ENCODE measurements around the gene TRRAP. TPM values are rescaled to one million over a fixed set of nuclear protein-coding genes. Genes with fewer than 3 reads are reported as not detected.
A peak's percentile ranks its signal among the peaks of the same experiment; 100 is the strongest.

TRRAP gene
- total RNA-seq, 1 donor from 2014 or later: 30.4 TPM

- Mint-ChIP-seq H3K27ac (ENCODE audit: unreplicated experiment) (no peak overlapping the region), H3K4me3 (ENCODE audit: unreplicated experiment) (no peak overlapping the region), H3K9me3 (ENCODE audit: low read depth) (no peaks in the 10 kb centered on the region), H3K4me1 (ENCODE audit: low read depth) (peaks cover 41% of the 10 kb centered on the region), H3K36me3 (ENCODE audit: low read depth) (peaks cover 3% of the 10 kb centered on the region), H3K27me3 (ENCODE audit: low read depth) (no peaks in the 10 kb centered on the region)
- no peak for TF ChIP-seq CTCF (IDR thresholded peaks at IDR 0.05)
- DNase-seq (ENCODE audit: low spot score): no peak
Observed at GRCh38 chr7:98862716-98863420, 15.5 kb upstream of the TRRAP start.

GRCh38 chr7:98863601-98864000, 14.7 kb upstream of the TRRAP start:
- peaks cover 47% of the 10 kb centered on the region for H3K4me1 Mint-ChIP-seq (ENCODE audit: low read depth)
- H3K36me3 Mint-ChIP-seq (ENCODE audit: low read depth): peaks cover 3% of the 10 kb centered on the region
- no peaks in the 10 kb centered on the region for H3K27me3 Mint-ChIP-seq (ENCODE audit: low read depth)
- no peaks in the 10 kb centered on the region for H3K9me3 Mint-ChIP-seq (ENCODE audit: low read depth)
- no peak for DNase-seq (ENCODE audit: low spot score)
- no peak overlapping the region for H3K27ac Mint-ChIP-seq (ENCODE audit: unreplicated experiment)
- H3K4me3 Mint-ChIP-seq (ENCODE audit: unreplicated experiment): no peak overlapping the region
- TF ChIP-seq CTCF (IDR thresholded peaks at IDR 0.05): no peak

- peak; percentile 65 for DNase-seq (ENCODE audit: low spot score)
- H3K9me3 Mint-ChIP-seq (ENCODE audit: low read depth): no peaks in the 10 kb centered on the region
- peak overlapping the region; percentile 90 for H3K27ac Mint-ChIP-seq (ENCODE audit: unreplicated experiment)
- no peak overlapping the region for H3K4me3 Mint-ChIP-seq (ENCODE audit: unreplicated experiment)
- TF ChIP-seq CTCF (IDR thresholded peaks at IDR 0.05): no peak
- no peaks in the 10 kb centered on the region for H3K27me3 Mint-ChIP-seq (ENCODE audit: low read depth)
- H3K36me3 Mint-ChIP-seq (ENCODE audit: low read depth): peaks cover 2% of the 10 kb centered on the region
- H3K4me1 Mint-ChIP-seq (ENCODE audit: low read depth): peaks cover 51% of the 10 kb centered on the region
Observed at GRCh38 chr7:98864731-98865453, 13.4 kb upstream of the TRRAP start.

- peak; percentile 43 for DNase-seq (ENCODE audit: low spot score)
- Mint-ChIP-seq H3K36me3 (ENCODE audit: low read depth) (no peaks in the 10 kb centered on the region), H3K4me1 (ENCODE audit: low read depth) (peaks cover 58% of the 10 kb centered on the region), H3K4me3 (ENCODE audit: unreplicated experiment) (no peak overlapping the region), H3K27ac (ENCODE audit: unreplicated experiment) (peak overlapping the region; percentile 89), H3K27me3 (ENCODE audit: low read depth) (no peaks in the 10 kb centered on the region), H3K9me3 (ENCODE audit: low read depth) (no peaks in the 10 kb centered on the region)
- no peak for TF ChIP-seq CTCF (IDR thresholded peaks at IDR 0.05)
Observed at GRCh38 chr7:98866351-98866750, 12.0 kb upstream of the TRRAP start.

- no peak overlapping the region for H3K4me3 Mint-ChIP-seq (ENCODE audit: unreplicated experiment)
- H3K27ac Mint-ChIP-seq (ENCODE audit: unreplicated experiment): peak overlapping the region; percentile 89
Observed at GRCh38 chr7:98866765-98867164, 11.6 kb upstream of the TRRAP start.

More at GRCh38 chr7:98866765-98867164, 11.6 kb upstream of the TRRAP start:
- TF ChIP-seq CTCF (IDR thresholded peaks at IDR 0.05): no peak
- no peak for DNase-seq (ENCODE audit: low spot score)
- Mint-ChIP-seq H3K36me3 (ENCODE audit: low read depth) (no peaks in the 10 kb centered on the region), H3K27me3 (ENCODE audit: low read depth) (no peaks in the 10 kb centered on the region), H3K9me3 (ENCODE audit: low read depth) (no peaks in the 10 kb centered on the region), H3K4me1 (ENCODE audit: low read depth) (peaks cover 58% of the 10 kb centered on the region)

Data from chondrocyte (in vitro differentiated cells).